ENCODE measurements around the gene DUSP5.
"Not testable (repeated sequence)": the region's sequence is repeated elsewhere in the genome, so short reads cannot be mapped to it uniquely, and the experiment has no call there.

The DUSP5 gene

DNA sequence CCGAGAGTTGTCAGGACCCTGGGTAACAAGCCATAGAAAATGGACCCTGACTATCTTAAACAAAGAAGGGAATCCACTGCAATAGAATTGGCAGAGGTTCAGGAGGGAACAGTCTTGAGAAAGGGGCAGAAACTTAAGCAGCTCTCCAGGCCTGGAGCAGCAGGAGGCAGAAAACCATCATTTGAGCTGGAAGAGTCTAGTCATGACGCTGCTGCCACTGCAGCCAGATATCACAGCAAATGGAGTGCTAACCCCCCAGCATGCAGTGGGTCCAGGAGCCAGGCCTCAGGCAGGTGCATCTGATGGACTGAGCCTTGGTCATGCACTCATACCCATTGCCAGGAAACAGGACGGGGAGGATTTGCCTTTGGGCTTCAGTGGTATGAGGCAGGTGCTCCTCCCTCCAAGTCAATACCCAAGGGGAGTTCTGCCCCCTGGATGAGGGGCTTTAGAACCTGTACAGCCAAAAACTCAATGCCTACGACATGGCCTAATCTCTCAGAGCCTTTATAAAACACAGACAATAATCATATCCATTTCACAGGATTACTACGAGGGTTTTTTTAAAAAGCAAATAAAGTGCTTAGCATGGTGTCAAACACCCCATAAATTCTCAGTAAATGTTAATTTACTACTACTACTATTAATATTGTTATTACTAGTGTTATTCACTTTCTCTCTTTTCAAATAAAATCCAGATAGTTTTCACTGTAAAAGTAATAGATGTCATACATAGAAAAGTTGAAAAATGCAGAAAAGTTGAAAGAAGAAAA, 30.7 kb downstream of the DUSP5 start:
- no peak for FAIRE-seq
- DNase-seq (ENCODE audit: insufficient read length, low spot score) = no peak
- TF ChIP-seq POLR2A (IDR thresholded peaks at IDR 0.05; ENCODE audit: low read depth, low read length) = no peak

DNA sequence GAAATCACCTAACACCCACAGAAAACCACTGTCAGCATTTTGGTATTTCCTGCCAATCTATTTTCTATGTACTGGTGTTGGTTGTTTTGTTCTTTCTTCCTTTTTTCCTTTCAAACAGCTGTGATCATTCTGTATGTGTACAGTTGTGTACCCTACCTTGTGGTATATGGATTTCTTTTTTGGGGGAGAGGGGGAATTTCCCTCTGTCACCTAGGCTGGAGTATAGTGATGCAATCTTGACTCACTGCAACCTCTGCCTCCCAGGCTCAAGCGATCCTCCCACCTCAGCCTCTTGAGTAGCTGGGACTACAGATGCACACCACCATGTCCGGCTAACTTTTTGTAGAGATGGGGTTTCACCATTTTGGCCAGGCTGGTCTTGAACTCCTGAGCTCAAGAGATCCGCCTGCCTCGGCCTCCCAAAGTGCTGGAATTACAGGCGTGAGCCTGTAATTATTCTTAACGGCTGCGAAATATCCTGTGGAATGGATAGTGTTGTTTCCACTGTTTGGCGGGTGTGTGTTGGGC, 31.4 kb downstream of the DUSP5 start:
- FAIRE-seq; DNase-seq (ENCODE audit: insufficient read length, low spot score): not testable (repeated sequence)

DNA sequence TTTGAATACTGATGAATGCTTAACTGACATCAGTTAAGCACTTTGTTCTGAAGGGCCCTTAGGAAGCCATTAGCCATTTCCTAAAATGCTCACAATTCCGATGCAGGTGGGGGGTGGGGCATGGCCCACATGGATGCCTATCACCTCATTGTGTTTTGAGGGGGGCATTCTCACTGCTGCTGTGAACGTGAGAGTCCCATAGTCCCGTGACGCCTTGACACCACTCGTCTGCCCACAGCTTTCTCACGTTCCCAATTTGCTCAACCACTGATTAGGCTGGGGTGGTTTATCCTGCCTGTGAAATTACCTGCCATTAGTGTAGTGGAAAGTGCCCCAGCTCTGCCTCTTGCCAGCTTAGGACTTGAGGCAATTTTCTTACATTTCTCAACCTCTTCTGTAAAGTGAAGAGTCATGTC, 31.9 kb downstream of the DUSP5 start:
- DNase-seq (ENCODE audit: insufficient read length, low spot score) (no peak), FAIRE-seq (no peak)

DNA sequence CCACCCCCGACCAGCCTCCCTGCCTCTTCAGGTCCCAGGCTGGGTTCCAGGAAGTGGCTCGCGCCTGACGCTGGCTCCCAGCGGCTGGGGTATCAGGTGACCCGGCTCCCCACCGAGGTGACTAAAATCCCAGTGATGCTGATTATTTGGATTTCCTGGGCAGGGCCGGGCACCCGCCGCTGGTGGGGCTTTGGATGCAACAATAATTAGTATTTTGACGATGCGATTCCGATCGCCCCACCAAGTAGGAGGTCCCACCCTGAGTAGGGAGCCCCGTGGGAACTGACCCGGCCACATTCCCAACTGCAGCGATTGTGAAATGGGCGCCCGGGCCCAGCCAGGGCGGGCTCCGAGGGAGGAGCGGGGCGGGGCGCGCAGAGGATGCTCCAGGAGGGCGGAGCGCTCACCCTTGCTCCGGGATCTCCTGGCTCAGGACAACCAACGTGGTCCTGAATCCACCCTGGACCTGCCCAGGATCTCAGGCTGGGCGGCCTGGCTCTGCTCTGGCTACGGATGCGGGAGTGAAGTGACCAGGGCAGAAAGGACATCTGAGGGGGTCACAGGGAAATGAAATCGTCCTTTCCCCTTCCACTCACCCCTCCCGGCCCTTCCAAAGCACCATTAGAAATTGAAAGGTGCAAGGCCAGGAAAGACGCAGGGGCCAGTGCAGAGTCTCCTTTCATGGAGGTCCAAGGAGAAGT, 32.6 kb downstream of the DUSP5 start:
- FAIRE-seq (no peak), DNase-seq (ENCODE audit: insufficient read length, low spot score) (peak; percentile 68)
- peak; percentile 51; the same call in 1 of the 2 replicates for TF ChIP-seq POLR2A (IDR thresholded peaks at IDR 0.05; ENCODE audit: low read depth, low read length)

More for the DNA sequence above, 31.9 kb downstream of the DUSP5 start:
- no peak for TF ChIP-seq POLR2A (IDR thresholded peaks at IDR 0.05; ENCODE audit: low read depth, low read length)

DNA sequence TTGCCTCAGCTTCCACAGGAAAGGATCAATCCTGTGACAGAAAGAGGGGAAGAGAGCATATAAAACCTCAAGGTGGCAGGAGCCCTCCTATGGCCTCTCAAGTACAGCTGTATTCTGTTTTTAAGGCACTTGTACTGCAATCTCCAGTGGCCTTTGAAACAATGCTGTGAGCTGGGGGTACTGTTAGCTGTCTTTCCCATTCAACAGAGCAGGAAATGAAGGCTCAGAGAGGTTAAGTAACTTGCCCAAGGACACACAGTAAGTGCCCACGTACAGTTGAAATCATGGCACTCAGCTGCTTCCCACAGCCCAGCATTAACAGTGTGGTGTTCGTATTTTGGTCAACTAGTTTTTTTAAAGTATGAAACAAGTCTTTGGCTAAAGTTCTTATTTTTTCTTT, 34.0 kb downstream of the DUSP5 start:
- TF ChIP-seq POLR2A (IDR thresholded peaks at IDR 0.05; ENCODE audit: low read depth, low read length) = no peak
- FAIRE-seq (no peak), DNase-seq (ENCODE audit: insufficient read length, low spot score) (no peak)

DNA sequence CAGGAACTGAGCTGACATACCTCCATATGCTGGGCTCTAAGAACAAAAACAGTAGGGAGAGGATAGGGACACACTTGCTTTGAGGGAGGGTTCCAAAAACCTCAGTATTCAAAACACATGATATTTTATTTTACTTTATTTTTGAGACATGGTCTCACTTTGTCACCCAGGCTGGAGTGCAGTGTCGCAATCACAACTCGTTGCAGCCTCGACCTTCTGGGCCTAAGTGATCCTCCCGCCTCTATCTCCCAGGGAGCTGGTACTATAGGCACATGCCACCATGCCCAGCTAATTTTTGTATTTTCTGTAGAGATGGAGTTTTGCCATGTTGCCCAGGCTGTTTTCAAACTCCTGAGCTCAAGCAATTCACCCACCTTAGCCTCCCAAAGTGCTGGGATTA, 34.9 kb downstream of the DUSP5 start:
- not testable (repeated sequence) for DNase-seq (ENCODE audit: insufficient read length, low spot score); FAIRE-seq

DNA sequence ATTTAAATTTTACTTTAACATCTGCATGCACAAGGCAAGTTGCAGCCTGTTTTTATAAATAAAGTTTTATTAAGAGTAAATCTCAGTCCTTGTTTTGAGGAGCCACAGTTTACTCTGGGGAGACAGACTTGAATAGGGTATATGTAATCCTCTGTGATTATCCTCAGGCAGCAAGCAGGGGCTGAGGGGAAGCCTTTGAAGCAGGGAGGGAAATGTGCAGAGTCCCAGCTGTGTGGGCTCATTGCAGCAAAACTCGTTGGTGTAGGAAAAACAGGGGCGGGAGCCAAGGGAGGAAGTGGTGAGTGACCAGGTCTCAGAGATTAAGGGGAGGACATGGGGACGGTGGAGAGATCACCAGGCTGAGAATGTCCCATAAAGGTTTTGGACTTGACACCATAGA, 35.4 kb downstream of the DUSP5 start:
- no peak for FAIRE-seq
- no peak for DNase-seq (ENCODE audit: insufficient read length, low spot score)
- TF ChIP-seq POLR2A (IDR thresholded peaks at IDR 0.05; ENCODE audit: low read depth, low read length) = no peak

DNA sequence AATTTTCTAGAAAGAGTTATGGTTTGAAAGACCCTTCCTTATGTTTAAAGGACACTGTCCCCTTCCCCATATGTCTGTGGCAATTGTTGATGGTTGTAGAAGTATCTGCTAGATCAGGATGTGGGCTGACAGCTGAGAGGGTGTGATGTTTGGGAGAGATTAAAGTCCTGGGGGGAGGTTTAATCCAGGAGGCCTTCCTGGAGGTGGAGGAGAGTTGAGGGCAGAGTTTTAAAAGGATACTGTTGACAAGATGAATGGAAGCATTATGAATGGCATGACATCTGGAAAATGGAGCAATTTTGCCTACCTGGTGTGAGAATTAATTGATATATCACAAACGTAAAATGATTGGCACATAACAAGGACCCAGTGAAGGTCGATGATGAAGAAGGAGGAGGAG, 36.9 kb downstream of the DUSP5 start:
- no peak for FAIRE-seq
- no peak for TF ChIP-seq POLR2A (IDR thresholded peaks at IDR 0.05; ENCODE audit: low read depth, low read length)
- no peak for DNase-seq (ENCODE audit: insufficient read length, low spot score)

DNA sequence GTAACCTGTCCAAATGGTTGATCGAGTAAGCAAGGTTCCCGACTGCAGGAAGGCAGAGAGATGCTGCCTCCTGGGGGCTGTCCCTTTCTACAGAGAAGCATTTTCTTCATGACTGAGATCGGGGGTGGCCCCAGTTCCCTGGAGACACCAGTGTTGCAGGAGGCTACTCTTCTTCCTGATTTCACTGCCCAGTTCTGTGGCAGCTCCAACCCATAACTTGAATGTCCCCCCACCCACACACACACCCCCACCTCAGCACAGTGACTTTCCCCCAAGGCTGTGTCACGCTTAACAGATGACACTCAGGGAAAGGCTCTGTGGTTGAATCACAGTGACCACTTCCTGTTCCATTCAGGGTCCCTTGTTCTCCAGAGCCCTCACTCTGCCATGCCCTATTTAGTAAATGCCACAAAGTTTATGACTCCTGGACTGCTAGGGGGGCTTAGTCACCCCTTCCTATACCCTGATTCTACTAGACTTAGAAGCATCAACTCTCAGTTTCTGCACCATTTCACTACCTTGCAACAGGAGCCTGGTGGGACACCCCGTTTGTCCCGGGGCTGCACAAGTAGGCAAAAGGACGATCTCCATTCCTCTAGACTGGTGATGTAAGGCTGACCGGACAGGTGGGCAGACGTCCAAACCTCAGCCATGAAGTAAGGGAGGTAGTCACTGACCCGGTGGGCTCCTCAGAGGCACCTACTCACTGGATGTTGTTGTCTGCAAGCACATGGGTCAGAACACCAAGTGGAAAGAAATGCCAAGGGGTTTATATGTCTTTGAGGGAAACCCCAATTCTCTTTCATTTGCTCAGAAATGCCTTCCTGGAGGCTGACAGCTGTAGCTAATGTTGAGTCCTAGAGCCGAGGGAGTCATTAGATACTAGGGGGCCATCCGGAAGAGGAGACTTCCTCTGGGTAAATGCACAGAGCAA, 38.5 kb downstream of the DUSP5 start:
- peak; percentile 53 for DNase-seq (ENCODE audit: insufficient read length, low spot score)
- FAIRE-seq = no peak
- no peak for TF ChIP-seq POLR2A (IDR thresholded peaks at IDR 0.05; ENCODE audit: low read depth, low read length)

DNA sequence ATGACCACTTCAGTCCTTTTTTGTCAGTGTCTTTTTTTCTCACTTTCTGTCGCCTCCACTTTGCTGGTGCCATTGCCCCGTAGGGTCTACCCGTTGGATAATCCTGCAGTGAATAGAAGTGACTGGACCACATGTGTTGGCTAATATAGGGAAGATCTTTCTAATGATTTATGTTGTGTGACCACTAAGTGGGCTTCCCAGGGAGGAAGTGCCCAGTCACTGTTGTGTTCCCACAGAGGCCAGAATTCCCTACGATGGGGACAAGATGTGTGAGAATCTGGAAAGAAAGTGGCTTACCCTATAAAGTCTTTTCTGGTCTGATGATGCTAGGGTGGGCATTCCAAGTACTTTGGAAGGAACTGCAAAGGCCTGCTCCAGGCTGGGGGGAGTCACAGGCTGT, 41.4 kb downstream of the DUSP5 start:
- no peak for TF ChIP-seq POLR2A (IDR thresholded peaks at IDR 0.05; ENCODE audit: low read depth, low read length)
- FAIRE-seq (no peak), DNase-seq (ENCODE audit: insufficient read length, low spot score) (no peak)

DNA sequence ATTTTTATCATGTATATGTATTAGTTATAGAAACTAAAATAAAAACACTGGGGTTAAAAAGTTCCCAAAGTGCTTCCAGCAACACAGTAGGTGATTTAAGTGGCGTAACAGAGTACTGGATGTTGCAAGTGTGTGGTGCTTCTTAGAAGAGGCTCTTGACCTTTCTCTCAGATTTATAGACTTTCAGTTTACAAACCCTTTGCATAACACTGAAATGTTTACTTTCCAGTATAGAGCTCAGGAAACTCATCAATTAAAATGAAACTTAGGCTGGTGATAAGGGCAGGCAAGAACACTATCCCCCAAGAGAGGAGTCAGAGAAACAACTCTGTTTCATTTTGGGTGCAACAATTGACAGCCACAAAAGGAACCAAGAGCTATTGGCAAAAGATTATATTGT, 42.3 kb downstream of the DUSP5 start:
- TF ChIP-seq POLR2A (IDR thresholded peaks at IDR 0.05; ENCODE audit: low read depth, low read length) = no peak
- DNase-seq (ENCODE audit: insufficient read length, low spot score) (no peak), FAIRE-seq (no peak)

DNA sequence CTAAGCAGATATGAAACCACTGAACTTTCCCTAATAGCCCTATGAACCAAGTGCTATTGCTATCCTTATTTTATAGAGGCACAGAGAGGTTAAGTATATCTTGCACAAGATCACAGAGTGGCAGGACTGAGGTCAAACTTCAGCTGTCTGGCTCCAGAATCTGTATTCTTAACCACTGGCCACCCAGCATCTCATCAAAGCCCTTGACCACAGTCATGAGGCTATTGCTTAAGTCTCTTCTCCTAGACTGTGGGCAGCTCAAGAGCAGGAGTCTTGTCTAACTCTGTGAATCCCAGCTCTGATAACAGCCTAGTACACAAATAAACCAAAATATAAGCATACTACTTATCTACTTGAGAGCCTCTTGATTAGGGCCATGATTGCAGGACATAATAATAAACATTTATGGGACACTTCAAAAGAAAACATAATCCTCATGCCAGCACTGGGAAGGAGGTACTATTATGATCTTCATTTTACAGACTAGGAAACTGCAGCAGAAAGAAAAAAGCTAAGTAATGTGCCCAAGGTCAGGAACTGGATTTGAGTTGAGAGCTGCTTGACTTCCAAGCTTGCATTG, 47.3 kb downstream of the DUSP5 start:
- no peak for FAIRE-seq
- TF ChIP-seq POLR2A (IDR thresholded peaks at IDR 0.05; ENCODE audit: low read depth, low read length) = no peak
- DNase-seq (ENCODE audit: insufficient read length, low spot score) = no peak

DNA sequence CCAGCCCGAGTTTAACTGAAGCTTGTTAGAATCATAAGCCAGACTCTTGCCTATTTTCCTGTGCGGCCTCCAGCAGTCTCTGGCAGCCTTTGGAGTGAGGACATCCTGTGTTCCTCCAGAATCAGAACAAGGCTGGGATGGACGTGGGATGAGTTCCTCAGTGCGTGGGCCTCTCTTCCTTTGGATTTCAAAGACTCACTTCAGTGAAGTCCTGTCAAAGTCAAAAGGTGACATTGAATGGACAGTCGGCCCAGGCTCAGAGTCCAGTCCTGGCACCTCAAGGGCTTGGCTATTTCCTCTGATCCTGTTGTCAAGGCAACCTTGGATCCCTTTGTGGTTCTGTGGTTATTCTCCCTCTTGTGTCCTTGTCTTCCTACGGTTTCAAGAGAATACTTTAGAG, 48.4 kb downstream of the DUSP5 start:
- no peak for TF ChIP-seq POLR2A (IDR thresholded peaks at IDR 0.05; ENCODE audit: low read depth, low read length)
- no peak for FAIRE-seq
- no peak for DNase-seq (ENCODE audit: insufficient read length, low spot score)

Data from H54 (cell line).